ENCODE measurements around the gene ZNF782.

Gene ZNF782

DNA sequence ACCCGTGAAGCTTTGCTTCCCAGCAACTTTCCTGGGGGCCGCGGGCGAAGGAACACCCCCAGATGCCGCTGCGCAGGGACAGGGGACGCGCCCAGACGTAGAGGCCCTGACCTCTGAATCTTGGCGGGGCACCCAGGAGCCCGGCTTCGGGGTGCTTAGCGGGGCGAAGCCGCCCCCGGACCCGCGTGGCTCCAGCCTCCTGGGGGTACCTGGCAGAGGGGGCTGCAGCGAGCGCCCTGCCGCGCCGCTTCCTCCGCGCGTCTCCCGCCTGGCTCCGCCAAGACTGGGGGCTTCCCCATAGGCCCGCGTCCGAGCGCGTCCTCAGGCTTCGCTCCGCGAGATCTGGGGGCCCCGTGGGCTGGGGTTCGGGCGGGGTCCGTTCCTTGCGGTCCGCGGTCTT is 23.0 kb upstream of the ZNF782 start:
- no peak for DNase-seq (ENCODE audit: low read depth in 2 of 2)
- peak overlapping the region in 1 of 2 donors; percentile 15 for H3K4me3 ChIP-seq (replicated peaks in 1 of 2; ENCODE audit: low read depth in 2 of 2, low read length in 2 of 2)
- TF ChIP-seq, protein P1, sequence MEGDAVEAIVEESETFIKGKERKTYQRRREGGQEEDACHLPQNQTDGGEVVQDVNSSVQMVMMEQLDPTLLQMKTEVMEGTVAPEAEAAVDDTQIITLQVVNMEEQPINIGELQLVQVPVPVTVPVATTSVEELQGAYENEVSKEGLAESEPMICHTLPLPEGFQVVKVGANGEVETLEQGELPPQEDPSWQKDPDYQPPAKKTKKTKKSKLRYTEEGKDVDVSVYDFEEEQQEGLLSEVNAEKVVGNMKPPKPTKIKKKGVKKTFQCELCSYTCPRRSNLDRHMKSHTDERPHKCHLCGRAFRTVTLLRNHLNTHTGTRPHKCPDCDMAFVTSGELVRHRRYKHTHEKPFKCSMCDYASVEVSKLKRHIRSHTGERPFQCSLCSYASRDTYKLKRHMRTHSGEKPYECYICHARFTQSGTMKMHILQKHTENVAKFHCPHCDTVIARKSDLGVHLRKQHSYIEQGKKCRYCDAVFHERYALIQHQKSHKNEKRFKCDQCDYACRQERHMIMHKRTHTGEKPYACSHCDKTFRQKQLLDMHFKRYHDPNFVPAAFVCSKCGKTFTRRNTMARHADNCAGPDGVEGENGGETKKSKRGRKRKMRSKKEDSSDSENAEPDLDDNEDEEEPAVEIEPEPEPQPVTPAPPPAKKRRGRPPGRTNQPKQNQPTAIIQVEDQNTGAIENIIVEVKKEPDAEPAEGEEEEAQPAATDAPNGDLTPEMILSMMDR (IDR thresholded peaks at IDR 0.05; ENCODE audit: low read depth, low read length) = no peak

DNA sequence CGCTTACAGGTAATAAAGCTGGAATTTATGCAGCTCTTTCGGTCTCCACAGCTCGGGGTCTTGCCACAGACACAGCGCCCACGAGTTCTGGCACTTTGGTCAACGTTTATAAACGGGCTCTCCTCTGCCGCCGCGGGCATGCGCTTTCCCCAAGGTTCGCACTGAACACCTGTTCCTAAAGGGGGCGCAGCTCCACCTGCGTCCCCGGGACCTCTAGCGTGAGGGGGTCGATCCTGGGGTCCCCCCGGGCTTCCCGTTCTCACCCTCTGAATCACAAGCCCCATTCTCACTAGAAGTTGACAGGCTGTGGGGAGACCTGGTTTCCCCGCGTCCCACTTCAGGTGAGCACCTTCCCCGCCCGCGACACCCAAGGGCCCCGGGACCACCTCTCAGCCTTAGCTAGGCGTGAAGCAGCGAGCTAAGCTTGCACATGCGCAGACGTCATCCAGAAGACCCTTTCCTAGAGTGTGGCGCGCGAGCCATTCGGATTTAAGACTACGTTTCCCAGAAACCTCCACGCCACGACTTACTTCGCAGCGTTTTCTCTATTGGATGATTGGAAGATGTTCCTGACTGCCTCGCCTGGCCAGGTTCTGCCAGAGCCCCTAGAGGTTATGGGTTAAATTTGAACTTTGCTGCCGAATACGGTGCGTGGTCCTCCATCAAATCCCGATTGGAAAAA is 21.3 kb upstream of the ZNF782 start:
- TF ChIP-seq, protein P1 (IDR thresholded peaks at IDR 0.05; ENCODE audit: low read depth, low read length) = peak; percentile 18
- peak; percentile 80 to 84 for DNase-seq (ENCODE audit: low read depth in 2 of 2)
- peak overlapping the region; percentile 68 to 69 for H3K4me3 ChIP-seq (replicated peaks in 1 of 2; ENCODE audit: low read depth in 2 of 2, low read length in 2 of 2)

DNA sequence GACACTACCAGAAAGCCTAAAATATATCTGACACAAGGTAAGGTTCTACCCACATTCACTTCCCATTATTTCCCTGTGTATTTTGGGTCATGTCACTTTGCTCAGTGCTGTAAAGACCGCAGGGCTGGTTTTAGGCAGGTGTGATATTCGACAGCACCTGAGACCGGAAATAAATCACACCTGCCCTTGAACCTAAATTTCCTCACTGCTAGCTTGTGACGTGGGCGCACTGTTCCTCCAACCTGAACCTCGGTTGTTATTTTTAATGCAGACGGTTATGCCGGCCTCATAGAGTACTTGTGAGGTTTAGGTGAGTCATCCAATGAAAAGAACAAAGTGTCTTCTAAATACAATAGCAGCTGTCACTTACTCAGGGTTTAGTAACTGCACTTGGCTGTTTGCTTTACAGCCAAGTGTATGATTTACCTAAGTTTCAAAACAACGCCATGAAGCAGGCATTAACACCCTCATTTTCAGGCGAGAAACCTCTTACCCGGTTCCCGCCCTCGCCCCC is 20.7 kb upstream of the ZNF782 start:
- H3K4me3 ChIP-seq (replicated peaks in 1 of 2; ENCODE audit: low read depth in 2 of 2, low read length in 2 of 2) = peak overlapping the region; percentile 68 to 69
- peak; percentile 19 to 91 for DNase-seq (ENCODE audit: low read depth in 2 of 2)
- TF ChIP-seq, protein P1 (IDR thresholded peaks at IDR 0.05; ENCODE audit: low read depth, low read length) = no peak

DNA sequence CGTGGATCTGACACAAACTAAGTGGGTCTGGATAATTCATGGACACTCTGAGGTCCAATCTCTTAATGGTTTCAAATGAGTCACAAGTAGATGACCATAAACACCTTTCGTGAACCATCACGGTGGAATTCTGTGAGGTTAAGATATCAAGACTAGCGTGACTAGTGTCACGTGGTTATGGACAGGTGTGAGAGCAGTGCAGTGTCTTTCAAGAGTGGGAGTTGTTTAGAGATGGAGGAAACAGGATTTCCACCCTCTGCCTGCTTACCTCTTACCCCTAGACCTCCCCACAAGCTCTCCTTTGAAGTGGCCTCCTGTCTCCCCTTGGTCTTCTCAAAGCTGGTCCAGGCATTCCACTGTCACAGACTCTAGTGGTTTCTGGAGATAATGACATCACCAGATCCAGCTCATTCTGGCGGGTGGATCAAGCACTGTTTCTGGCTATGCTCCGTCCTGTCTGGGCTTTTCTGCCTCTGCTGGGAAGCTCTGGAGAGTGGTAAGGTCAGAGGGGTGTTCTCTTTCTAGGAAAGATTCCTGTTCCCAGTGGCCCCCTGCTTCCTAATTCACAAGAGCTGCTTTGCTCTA is 20.0 kb upstream of the ZNF782 start:
- H3K4me3 ChIP-seq (replicated peaks in 1 of 2; ENCODE audit: low read depth in 2 of 2, low read length in 2 of 2) = no peak overlapping the region
- peak in 1 of 2 donors; percentile 29 for DNase-seq (ENCODE audit: low read depth in 2 of 2)
- TF ChIP-seq, protein P1 (IDR thresholded peaks at IDR 0.05; ENCODE audit: low read depth, low read length) = no peak

DNA sequence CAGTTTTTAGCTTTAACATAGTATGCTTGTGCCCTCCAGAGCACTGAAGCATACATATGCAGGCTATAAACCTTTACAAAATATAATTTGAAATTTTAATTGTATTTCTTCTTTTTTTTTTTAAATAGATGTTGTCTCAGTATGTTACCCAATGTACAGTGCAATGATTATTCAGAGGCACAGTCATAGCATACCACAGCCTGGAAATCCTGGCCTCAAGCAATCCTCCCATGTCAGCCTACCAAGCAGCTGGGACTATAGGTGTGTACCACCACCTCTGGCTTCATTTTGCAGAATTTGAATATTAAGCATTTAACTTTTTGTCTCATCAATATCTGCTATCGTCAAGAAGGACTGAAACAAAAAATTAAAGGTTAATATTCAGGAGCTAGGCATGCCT is 16.9 kb upstream of the ZNF782 start:
- TF ChIP-seq, protein P1 (IDR thresholded peaks at IDR 0.05; ENCODE audit: low read depth, low read length) = no peak
- H3K4me3 ChIP-seq (replicated peaks in 1 of 2; ENCODE audit: low read depth in 2 of 2, low read length in 2 of 2) = no peak overlapping the region
- peak in 1 of 2 donors; percentile 52 for DNase-seq (ENCODE audit: low read depth in 2 of 2)

DNA sequence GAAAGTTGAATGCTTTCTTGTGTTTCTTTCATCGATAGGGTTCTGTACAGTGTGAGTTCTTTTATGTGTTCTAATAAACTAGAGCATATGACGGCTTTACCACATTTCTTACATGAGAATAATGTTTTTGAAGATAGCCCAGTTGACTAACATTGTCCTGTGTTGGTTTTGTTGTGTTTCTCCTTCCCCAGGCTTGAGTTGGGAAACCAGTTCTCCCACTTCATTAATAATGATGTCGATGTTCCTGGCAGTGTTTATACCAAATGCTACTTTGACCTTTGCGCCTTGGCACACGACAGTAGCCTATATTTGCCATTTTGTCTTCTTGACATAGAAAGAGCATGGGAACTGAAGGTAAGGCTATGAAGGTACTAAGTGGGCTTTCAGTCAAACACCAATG is 14.4 kb upstream of the ZNF782 start:
- no peak for DNase-seq (ENCODE audit: low read depth in 2 of 2)
- TF ChIP-seq, protein P1 (IDR thresholded peaks at IDR 0.05; ENCODE audit: low read depth, low read length) = no peak
- no peak overlapping the region for H3K4me3 ChIP-seq (replicated peaks in 1 of 2; ENCODE audit: low read depth in 2 of 2, low read length in 2 of 2)

Data from cardiac fibroblast (primary cell).